Activated T-cell treated with anti-CD3 and anti-CD28 coated beads for 24 hours (primary cell): ENCODE results near the gene AQP3.
"Not testable (repeated sequence)": the region's sequence is repeated elsewhere in the genome, so short reads cannot be mapped to it uniquely, and the experiment has no call there.

Source experiments
- DNase-seq: peaks from one replicate; pipeline ENCODE4 v3.0.0-alpha.2; 2020; ENCODE audit warnings: low read depth

Gene AQP3

GRCh38 chr9:33440204-33440603 lies 7.2 kb downstream of the AQP3 start:
- DNase-seq, result no peak

- DNase-seq, result no peak
Measured at GRCh38 chr9:33439731-33440130, 7.7 kb downstream of the AQP3 start.

DNA sequence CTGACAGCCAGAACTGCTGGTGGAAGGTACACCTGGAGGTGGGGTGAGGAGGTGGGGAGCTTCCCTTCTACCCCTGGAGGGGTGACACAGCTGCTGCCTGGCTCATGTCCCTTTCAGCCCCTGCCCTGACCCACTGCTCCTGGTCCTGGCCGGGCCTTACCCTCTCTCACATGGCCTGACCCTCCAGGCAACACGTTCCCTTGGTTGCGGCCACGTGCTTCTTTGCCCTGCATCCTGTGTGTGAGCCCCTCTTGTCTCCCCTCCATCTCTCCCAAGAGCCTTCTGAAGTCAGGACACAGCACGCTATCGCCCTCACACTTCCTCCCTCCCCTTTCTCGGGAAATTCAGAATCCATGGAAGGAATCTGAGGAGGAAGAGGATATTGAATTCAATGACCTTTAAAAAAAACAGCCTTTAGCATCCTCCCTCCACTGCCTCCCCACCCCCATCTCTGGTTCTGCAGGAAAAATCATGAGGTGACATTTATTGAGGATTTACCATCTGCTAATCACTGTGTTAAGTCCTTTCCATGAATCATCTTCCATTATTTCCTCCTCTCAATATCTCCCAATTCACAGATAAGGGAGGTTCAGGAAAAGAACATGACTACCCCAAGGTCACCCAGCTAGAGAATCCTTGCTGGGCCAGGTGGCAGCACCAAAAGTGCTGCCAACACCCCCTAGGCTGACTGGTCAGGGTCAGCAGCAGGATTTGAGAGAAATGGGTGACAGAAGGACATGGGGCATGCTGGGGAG lies 8.3 kb downstream of the AQP3 start:
- no peak for DNase-seq

- no peak for DNase-seq
Measured at GRCh38 chr9:33437898-33438297, 9.5 kb downstream of the AQP3 start.

- no peak for DNase-seq
Measured at GRCh38 chr9:33437205-33437604, 10.2 kb downstream of the AQP3 start.

GRCh38 chr9:33436445-33436844 lies 10.9 kb downstream of the AQP3 start:
- no peak for DNase-seq

DNA sequence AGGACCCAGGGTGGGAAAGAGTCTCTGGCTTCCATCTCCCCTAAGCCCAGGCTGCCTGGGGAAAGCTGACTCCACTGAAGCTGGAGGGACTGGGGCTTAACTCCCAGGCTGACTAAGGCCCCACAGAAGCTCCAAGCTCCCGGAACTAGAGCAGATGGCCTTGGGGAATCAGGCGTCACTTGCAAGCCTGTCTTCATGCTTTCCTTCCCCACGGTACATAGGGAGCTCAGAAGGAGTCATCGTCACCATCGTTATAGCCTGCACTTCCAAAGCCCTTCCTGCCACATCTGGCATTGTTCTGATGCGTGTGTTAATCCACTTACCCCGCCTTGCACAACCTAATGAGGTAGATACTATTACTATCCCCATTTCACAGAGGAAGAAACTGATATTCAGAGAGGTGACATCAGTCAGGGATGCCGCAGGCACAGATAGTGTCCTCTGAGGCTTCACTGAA lies 11.5 kb downstream of the AQP3 start:
- no peak for DNase-seq

DNA sequence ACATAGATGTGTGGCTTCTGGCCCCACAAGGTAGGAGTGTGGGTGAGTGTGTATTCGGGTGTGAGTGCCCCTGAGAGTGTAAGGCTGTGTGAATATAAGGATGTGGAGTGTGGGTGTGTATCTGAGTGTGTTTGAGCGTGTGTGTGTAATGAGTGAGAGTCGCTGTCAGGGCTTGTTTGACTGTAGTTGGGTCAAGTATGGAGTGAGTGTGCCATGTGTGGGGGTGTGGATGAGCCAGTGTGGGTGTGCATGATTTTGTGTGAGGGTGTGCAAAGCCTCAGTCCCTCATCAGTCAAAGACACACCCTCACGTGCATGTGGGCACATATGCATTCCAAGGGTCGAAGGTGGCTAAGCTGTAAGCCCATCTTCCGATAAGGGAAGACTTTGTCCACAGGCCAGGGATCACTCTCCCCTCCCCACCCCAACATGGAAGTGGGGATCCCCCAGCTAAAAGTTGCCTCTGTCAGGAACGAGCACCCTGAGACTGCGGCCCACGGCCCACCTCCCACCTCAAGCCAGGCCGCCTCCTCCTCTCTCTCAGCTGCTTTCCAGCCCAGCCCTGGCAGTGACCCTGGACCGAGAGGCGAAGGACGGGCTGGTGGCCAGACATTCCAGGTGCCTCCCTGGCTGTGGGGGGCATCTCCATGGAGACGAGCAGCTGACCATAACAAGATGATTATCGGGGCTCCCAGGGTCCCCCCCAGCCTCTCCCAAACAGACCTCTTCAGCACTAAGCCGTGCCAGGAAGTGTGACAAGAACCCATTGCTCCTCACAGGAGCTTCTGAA lies 12.9 kb downstream of the AQP3 start:
- no peak for DNase-seq

DNA sequence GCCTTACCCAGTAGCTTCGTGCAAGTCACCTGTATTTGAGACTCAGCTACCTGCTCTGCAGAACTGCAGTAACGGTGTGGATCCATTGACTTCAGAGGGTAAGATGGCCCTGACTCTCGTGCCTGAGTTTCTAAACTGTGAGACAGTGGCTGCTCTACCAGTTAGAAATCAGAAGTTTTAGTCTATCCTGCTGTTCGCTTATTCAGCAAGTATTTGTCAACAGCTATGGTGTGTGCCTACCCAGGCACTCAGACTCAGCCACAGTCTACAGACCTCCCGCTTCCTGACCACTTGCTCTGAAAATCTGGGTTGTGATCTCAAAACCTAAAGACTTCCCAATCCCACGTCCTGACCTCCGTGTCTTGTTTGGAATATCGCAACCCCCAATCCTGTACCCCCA lies 13.5 kb downstream of the AQP3 start:
- no peak for DNase-seq

DNA sequence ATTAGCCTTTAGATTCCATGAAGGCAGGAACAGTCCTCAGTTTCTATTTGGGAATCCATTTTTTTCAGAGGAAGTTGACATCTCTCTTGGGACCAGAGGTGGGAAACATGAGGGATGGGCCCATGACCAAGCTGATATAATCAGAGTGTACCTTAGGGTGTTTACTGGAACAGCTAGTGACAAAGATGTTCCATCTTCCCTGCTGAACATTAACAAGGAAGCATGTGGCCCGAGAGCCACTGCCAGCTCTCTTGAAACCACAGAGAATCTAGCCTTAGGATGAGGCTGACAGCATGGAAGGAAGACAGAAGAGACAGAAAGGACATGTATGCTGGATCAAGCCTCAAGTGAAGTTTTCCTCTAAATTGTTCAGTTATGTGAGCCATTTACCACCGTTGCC lies 16.0 kb downstream of the AQP3 start:
- no peak for DNase-seq

DNA sequence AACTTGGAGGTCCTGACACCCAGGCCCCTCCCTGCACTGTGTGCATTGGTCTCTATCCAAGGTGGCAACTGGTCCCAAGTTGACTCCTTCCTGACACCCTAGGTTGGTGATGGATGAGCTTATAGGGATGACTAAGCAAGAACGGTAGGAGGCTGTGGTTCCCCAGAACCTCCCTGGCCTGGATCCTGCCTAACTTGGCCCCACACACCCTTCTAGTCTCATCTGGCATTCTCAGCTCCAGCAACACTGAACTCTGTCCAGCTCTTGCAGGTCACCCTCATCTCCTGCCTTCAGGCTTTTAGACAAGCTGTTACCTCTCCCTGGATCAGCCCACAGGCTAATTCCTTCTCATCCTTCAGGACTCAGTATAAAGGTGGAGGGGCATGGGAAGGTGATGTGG lies 16.5 kb downstream of the AQP3 start:
- no peak for DNase-seq

GRCh38 chr9:33429256-33429985 lies 18.0 kb downstream of the AQP3 start:
- DNase-seq, result no peak

DNA sequence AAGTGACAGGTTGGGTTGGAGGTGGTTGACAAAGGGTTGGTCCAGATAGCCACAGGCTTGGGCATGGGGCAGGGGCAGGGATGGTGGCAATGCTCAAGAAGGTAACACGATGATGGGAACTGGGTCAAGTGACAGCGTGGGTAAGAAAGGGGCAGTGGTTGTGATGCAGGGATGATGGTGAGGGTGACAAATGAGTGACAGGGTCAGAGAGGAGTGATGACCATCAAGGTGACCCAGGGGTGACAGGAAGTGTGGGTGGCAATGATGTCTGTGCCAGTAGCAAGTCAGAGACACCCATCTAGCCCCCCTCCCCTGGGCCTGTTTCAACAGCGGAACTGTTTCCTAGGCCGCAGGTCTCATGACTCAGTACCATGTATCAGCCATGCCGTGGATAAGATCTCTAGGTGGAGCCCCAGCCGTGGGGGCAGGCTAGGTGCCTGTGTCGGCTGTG lies 20.5 kb downstream of the AQP3 start:
- no peak for DNase-seq

GRCh38 chr9:33425128-33425533 lies 22.3 kb downstream of the AQP3 start:
- no peak for DNase-seq

DNA sequence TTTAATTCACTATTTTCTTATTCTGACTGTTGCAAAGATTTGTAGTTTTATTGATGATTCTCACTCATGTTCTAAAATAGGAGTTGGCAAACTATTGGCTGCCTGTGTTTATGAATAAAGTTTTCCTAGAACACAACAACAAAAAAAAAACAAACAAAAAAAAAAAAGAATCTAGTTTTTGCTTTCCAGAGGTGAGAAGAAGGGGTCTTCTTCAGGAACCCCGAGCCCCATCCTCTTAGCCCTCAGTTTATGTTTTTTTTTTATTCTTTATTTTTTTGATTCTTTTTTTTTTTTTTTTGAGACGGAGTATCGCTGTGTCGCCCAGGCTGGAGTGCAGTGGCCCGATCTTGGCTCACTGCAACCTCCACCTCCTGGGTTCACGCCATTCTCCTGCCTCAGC lies 22.9 kb downstream of the AQP3 start:
- not testable (repeated sequence) for DNase-seq

DNA sequence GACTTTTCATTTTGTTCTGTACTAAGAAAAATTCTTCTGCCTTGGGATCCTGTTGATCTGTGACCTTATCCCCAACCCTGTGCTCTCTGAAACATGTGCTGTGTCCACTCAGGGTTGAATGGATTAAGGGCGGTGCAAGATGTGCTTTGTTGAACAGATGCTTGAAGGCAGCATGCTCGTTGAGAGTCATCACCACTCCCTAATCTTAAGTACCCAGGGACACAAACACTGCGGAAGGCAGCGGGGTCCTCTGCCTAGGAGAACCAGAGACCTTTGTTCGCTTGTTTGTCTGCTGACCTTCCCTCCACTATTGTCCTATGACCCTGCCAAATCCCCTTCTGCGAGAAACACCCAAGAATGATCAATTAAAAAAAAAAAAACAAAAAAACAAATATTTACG lies 23.4 kb downstream of the AQP3 start:
- not testable (repeated sequence) for DNase-seq

- DNase-seq, result no peak
Measured at GRCh38 chr9:33419708-33420303, 27.6 kb downstream of the AQP3 start.

DNA sequence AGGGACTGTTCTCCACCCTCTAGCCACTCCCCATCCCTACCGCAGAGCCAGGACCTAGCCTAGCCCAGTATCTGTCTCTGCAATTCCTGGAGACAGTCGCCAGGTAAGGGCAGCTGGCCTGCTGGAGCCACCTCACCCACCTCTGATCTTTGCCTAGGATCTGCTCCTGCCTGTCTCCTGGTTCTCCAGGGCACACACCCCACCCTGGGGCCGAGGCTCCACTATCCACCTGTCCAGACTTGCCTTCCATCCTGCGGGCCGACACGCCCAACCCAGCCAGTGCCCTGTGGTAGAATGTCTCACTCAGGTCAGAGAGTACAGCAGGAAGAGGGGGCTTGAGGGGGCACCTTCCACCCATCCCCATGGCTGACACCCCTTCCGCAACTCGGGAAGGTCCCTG lies 29.3 kb downstream of the AQP3 start:
- DNase-seq, result no peak

DNA sequence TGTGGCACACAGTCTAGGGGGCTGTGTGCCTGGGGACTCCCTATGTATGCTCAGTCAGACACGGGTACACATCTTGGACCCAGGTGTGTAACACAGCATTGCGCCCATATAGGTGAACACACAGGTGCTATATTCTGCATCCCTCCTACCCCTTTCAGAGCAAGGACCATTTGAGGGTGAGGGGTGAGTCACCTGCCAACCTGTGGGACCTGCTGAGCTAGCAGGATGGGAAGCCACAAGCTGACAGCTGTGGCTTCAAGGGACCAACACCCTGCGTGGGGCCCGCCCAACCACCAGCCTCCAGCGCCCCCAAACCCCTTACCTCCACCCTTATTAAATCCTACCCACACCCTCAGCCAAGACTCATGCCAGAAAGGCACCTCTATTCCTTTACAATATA lies 30.4 kb downstream of the AQP3 start:
- DNase-seq, result no peak

DNA sequence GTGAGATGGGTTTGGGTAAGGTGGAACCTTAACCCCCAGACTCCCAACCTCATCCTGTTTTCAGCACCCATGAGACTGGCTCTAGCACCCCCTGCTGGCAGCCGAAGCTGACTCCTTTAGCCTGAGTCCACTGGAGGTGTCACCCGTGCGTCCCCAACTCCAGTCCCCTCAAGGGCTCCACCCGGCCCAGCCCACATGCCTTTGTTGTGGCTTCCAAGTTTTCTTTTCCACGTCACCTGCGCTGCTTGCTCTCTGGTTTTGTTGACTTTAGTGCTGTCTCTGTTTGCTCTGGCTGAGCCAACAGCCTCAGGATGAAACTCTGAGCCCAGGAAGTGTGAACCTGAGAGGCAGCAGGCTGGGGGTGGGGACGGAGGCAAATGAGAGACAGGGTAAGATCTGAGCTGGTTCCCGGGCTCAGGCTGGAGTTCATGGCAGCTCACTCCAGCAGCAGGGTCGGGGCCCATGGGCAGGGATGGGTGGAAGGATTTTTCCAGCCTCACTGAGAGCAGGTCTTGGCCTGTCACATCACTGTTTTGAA lies 31.8 kb downstream of the AQP3 start:
- DNase-seq, result peak; percentile 76

DNA sequence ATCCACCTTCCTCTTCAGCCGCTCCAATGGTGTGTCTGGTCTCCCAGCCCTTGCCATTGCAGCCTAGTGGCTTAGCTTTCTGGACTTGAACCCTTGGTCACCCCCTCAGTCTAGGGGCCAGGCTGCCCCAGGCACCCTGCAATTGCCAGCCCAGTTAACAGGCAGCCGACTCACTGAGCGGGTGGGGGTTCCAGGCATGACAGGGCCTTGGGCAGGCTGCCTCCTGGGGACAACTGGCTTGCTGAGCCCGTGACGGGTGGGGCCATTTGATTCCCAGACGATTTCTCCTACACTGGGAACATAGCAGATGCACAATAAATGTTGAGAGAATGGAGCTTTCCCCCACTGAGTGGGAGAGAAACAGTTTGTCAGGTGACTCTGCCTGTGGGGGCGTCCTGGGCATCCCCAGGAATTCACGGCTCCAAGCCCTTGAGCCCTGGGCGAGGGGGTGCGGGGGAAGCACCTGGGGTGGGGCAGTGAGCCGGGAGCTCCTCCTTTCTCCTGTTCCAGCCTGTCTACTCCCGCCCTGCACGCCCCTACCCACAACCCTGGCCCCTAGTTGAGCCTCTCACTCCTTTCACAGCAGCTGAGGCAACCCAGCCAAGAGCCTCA lies 32.4 kb downstream of the AQP3 start:
- no peak for DNase-seq

- no peak for DNase-seq
Measured at GRCh38 chr9:33414268-33414667, 33.1 kb downstream of the AQP3 start.
